Dendritic cell treated with granulocyte-macrophage colony-stimulating factor and Interleukin-4, amounts not matched to agents 40 ng/mL and 50 ng/mL, for 4 days (primary cell): ENCODE measurements around the gene ATP2A2.
"Not testable (repeated sequence)": the region's sequence is repeated elsewhere in the genome, so short reads cannot be mapped to it uniquely, and the experiment has no call there.

Experiments used
- H3K27ac Mint-ChIP-seq: one replicate; pipeline ENCODE4 v1.8.0; 2022; ENCODE audit warnings: mild to moderate bottlenecking, mixed read lengths
- H3K27me3 Mint-ChIP-seq: one replicate; pipeline ENCODE4 v1.8.0; 2022; ENCODE audit warnings: mild to moderate bottlenecking, mixed read lengths
- H3K36me3 Mint-ChIP-seq: one replicate; pipeline ENCODE4 v1.8.0; 2022; ENCODE audit warnings: low read depth, mixed read lengths
- H3K4me1 Mint-ChIP-seq: one replicate; pipeline ENCODE4 v1.8.0; 2022; ENCODE audit warnings: low read depth, mixed read lengths
- H3K4me3 Mint-ChIP-seq: one replicate; pipeline ENCODE4 v1.8.0; 2022; ENCODE audit warnings: mild to moderate bottlenecking, moderate library complexity, mixed read lengths
- H3K9me3 Mint-ChIP-seq: one replicate; pipeline ENCODE4 v1.8.0; 2022; ENCODE audit warnings: mixed read lengths
- intact Hi-C: fragments of 100-400 bp; cut with micrococcal nuclease; formaldehyde crosslinking; loops from one replicate; pipeline ENCODE4 v1.15.0; 2022

ATP2A2 gene

DNA sequence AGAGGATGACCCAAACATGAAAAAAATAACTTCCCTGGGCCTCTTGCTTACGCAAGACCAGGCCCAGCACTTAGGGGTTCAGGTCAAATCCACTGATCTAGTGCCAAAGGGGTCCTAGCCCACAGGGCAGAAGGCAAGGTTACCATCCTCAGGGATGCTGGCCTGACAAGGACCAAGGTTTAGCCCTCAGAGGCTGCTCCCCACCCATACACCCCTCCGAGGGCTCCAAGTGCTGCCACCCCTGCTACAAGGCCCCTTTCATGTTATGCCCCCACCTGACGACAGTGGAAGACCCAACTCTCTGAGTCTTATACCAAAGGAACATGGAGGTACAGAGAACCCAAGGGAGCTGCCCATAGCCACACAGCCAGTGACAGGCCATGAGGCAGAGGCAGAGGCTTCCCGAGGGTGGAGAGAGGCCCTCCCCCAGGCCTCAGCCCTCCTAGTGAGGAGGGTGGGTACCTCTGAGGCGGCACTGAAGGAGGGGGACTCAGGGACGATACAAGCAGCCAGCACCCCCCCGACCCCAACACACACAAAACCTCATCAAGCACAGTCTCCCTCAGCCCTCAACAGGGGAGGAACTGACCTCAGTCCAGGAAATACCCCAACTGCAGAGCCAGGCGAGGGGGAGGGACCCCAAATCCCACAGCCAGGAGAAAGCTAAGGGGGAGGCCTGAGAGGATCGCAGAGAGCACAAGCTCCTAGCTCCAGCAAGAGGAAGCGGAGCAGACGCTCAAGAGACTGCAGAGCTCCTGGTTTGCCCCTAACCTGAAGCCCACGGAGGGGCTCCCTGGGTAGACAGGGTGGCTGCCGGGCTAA lies 85.5 kb downstream of the ATP2A2 start:
- intact Hi-C loops, result no loop called here
- H3K4me3 Mint-ChIP-seq, result no peak overlapping the region
- H3K9me3 Mint-ChIP-seq, result no peaks in the 10 kb centered on the region
- no peaks in the 10 kb centered on the region for H3K27me3 Mint-ChIP-seq
- H3K36me3 Mint-ChIP-seq, result peaks cover 14% of the 10 kb centered on the region
- peaks cover 21% of the 10 kb centered on the region for H3K4me1 Mint-ChIP-seq
- peak overlapping the region; percentile 4 for H3K27ac Mint-ChIP-seq

GRCh38 chr12:110367181-110367864 lies 86.3 kb downstream of the ATP2A2 start:
- Mint-ChIP-seq H3K4me3 (no peak overlapping the region), H3K36me3 (peaks cover 22% of the 10 kb centered on the region), H3K27me3 (no peaks in the 10 kb centered on the region), H3K27ac (peak overlapping the region; percentile 4), H3K4me1 (peaks cover 21% of the 10 kb centered on the region), H3K9me3 (no peaks in the 10 kb centered on the region)
- intact Hi-C loops, result no loop called here

GRCh38 chr12:110369992-110370391 lies 88.9 kb downstream of the ATP2A2 start:
- H3K27me3 Mint-ChIP-seq, result no peaks in the 10 kb centered on the region
- H3K9me3 Mint-ChIP-seq, result no peaks in the 10 kb centered on the region
- peaks cover 21% of the 10 kb centered on the region for H3K4me1 Mint-ChIP-seq
- intact Hi-C loops, result no loop called here
- peaks cover 49% of the 10 kb centered on the region for H3K36me3 Mint-ChIP-seq
- no peak overlapping the region for H3K4me3 Mint-ChIP-seq
- no peak overlapping the region for H3K27ac Mint-ChIP-seq

DNA sequence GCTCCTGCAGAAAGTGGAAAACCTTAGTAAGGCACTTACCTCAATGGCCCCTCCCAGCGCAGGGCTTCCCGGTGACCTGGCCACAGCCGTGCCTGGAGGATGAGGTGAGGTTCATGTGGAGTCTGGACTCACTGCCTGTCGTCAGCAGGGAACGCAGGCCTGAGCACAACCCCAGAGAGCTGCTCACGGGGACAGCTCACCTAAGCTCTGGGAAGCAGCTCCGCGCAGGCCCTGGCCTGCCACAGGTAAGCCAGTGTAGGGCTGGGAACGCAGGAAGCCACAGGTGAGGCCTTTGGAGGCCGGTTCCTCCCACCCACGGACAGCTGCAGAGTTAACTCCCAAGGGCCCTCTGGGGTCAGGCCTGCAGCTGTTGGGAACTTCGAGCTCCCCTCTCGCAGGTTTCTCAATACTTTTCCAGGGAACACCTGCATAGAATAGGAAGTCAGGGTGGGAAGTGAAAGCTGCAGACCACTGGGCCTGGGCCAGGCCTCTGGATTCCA lies 89.7 kb downstream of the ATP2A2 start:
- Mint-ChIP-seq H3K36me3 (peaks cover 57% of the 10 kb centered on the region), H3K4me1 (peaks cover 13% of the 10 kb centered on the region), H3K4me3 (no peak overlapping the region), H3K27me3 (no peaks in the 10 kb centered on the region), H3K9me3 (no peaks in the 10 kb centered on the region), H3K27ac (no peak overlapping the region)
- intact Hi-C loops, result no loop called here

DNA sequence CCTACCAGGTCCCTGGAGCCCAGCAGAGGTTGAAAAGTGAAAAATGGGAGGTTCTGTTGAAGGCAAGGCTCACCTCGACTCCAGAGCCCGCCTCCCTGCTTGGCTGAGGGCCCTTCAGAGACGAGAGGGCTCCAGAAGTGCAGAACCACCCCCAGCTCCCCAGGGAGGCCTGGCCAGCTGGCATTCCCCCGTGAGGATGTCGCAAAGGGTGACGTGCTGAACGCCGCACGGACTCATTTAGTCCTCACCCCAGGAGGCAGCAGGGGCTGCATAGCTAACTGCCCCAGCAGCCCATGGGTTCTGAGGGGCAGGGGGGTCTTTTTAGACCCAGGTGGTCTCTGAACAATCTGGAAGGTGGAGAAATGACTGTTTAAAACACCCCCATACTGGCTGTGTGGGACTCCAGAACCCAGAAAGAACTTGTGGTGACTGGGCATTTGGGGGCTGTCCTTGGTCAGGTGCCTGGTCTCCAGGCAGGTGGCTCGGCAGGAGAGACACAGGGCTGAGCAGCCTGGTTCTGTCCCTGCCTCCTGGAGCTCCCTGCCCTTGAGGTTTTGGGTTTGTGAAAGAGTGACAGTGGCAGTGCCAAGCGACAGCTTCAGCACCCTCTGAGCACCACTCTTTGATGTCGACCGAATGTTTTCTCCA lies 90.5 kb downstream of the ATP2A2 start:
- intact Hi-C loops, result no loop called here
- Mint-ChIP-seq H3K27me3 (no peaks in the 10 kb centered on the region), H3K36me3 (peaks cover 64% of the 10 kb centered on the region), H3K9me3 (no peaks in the 10 kb centered on the region), H3K4me3 (no peak overlapping the region), H3K4me1 (peaks cover 5% of the 10 kb centered on the region), H3K27ac (no peak overlapping the region)

- Mint-ChIP-seq H3K36me3 (peaks cover 68% of the 10 kb centered on the region), H3K27ac (no peak overlapping the region), H3K4me1 (peaks cover under 1% of the 10 kb centered on the region), H3K9me3 (no peaks in the 10 kb centered on the region), H3K27me3 (no peaks in the 10 kb centered on the region), H3K4me3 (no peak overlapping the region)
- intact Hi-C loops, result no loop called here
These were observed 91.0 kb downstream of the ATP2A2 start for GRCh38 chr12:110372056-110372425.

DNA sequence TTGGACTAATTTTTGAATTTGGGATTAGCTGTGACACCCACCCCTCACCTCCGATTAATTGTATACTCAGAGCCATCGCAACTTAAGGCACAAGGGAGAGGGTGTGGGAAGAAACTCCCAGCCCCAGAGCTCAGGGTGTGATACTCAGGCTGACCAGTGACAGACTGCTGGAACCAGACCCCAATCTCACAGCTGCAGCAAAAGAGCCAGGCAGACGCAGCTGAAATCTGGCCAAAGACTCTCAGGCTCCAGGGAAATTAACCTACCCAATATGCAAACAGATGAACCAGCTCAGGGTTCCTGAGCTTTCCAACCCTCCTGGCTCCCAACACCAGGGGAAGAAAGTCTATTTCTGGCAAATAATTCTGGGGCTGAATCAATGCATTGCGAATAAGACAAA lies 92.0 kb downstream of the ATP2A2 start:
- peaks cover 76% of the 10 kb centered on the region for H3K36me3 Mint-ChIP-seq
- intact Hi-C loops, result no loop called here
- no peaks in the 10 kb centered on the region for H3K9me3 Mint-ChIP-seq
- H3K4me1 Mint-ChIP-seq, result no peaks in the 10 kb centered on the region
- H3K4me3 Mint-ChIP-seq, result no peak overlapping the region
- H3K27me3 Mint-ChIP-seq, result no peaks in the 10 kb centered on the region
- no peak overlapping the region for H3K27ac Mint-ChIP-seq

DNA sequence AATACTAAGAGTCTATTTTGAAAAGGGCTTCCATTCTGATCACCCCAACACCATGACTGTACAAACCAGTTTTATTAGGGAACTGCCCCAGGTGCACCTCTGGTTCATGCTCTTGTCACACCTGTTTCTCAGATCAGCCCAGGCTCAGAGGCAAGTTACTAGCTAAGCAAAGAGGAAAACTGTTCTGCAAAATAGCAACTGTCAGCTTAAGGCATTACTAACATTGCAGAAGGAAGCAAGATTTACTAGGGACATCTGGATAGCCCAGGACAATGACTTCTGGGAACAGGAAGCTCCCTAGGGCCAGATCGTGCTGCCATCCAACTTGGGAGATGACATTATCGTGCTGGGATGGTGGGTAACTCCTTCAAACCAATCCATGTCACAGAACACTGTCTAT lies 92.4 kb downstream of the ATP2A2 start:
- Mint-ChIP-seq H3K9me3 (no peaks in the 10 kb centered on the region), H3K27ac (no peak overlapping the region), H3K4me3 (no peak overlapping the region), H3K4me1 (peaks cover under 1% of the 10 kb centered on the region), H3K36me3 (peaks cover 80% of the 10 kb centered on the region), H3K27me3 (no peaks in the 10 kb centered on the region)
- intact Hi-C loops, result no loop called here

GRCh38 chr12:110373962-110374611 lies 93.0 kb downstream of the ATP2A2 start:
- H3K36me3 Mint-ChIP-seq, result peaks cover 86% of the 10 kb centered on the region
- H3K9me3 Mint-ChIP-seq, result no peaks in the 10 kb centered on the region
- intact Hi-C loops, result no loop called here
- peaks cover 8% of the 10 kb centered on the region for H3K4me1 Mint-ChIP-seq
- H3K4me3 Mint-ChIP-seq, result no peak overlapping the region
- H3K27me3 Mint-ChIP-seq, result no peaks in the 10 kb centered on the region
- no peak overlapping the region for H3K27ac Mint-ChIP-seq

DNA sequence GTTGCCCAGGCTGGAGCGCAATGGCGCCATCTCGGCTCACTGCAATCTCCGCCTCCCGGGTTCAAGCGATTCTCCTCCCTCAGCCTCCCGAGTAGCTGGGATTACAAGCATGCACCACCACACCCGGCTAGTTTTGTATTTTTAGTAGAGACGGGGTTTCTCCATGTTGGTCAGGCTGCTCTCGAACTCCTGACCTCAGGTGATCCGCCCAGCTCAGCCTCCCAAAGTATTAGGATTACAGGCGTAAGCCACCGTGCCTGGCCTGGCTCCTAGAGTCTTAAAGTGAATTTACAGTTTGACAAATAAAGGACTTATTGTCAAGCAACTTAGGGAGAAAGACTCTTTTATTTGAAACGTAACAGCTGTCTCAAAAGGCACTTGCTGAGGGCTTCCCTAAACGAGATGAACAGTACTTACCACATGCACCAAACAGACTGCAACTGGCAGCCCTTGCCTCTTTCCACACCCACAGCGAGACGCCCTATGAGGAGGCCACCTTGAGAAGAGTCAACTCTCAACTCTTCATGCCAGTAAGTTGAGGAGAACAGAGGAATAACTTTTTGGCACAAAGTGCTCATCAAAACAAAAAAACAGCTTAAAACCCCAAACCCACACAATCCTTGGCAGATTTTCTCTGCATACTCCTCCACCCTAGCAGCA lies 97.2 kb downstream of the ATP2A2 start:
- peaks cover 94% of the 10 kb centered on the region for H3K36me3 Mint-ChIP-seq
- H3K27me3 Mint-ChIP-seq, intact Hi-C loops, H3K4me3 Mint-ChIP-seq, H3K9me3 Mint-ChIP-seq: not testable (repeated sequence)
- peaks cover 12% of the 10 kb centered on the region for H3K4me1 Mint-ChIP-seq
- peak overlapping the region; percentile 71 for H3K27ac Mint-ChIP-seq

DNA sequence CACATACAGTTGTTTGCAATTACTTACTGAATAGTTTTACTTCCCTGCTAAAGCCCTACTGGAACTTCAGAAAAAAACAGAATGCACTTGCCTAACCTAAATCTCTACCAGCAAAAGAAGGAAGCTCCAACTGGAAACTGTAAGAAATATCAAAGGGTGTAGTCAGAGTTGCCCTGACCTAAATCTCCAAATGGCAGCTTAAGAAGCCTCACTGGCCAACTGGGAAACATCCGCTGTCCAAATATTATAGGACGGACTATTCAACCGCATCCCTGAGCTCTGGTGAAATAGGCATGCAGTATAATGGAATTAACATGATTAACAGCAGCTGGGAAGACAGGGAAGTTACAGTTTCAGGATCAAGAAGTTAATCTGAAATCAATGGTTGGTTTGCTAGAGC lies 98.2 kb downstream of the ATP2A2 start:
- H3K27me3 Mint-ChIP-seq, result no peaks in the 10 kb centered on the region
- H3K4me3 Mint-ChIP-seq, result no peak overlapping the region
- peak overlapping the region; percentile 71 for H3K27ac Mint-ChIP-seq
- peaks cover 12% of the 10 kb centered on the region for H3K4me1 Mint-ChIP-seq
- H3K36me3 Mint-ChIP-seq, result peaks cover 92% of the 10 kb centered on the region
- intact Hi-C loops, result no loop called here
- H3K9me3 Mint-ChIP-seq, result no peaks in the 10 kb centered on the region

DNA sequence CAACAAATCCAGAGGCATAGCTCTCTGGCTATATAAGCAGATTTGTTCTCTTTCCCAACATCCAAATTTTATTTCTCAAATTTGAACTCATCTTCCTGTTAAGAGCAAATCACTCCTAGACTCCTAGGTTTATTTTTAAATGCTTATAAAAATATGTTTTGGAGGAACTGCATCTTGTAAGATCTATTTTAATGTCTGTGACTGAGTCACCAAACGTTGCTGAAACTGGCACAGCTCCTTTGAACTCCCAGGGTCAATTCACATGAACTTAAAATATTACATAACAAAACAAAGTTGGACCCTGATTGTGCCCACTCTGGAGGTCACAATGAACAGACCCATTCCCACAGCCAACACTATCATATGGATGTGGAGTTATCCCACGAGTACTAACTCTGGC lies 98.6 kb downstream of the ATP2A2 start:
- intact Hi-C loops, result no loop called here
- H3K27ac Mint-ChIP-seq, result peak overlapping the region; percentile 71
- peaks cover 92% of the 10 kb centered on the region for H3K36me3 Mint-ChIP-seq
- H3K4me3 Mint-ChIP-seq, result no peak overlapping the region
- H3K27me3 Mint-ChIP-seq, result no peaks in the 10 kb centered on the region
- no peaks in the 10 kb centered on the region for H3K9me3 Mint-ChIP-seq
- peaks cover 12% of the 10 kb centered on the region for H3K4me1 Mint-ChIP-seq

GRCh38 chr12:110382683-110383082 lies 101.6 kb downstream of the ATP2A2 start:
- H3K27me3 Mint-ChIP-seq, result no peaks in the 10 kb centered on the region
- peaks cover 94% of the 10 kb centered on the region for H3K36me3 Mint-ChIP-seq

More at GRCh38 chr12:110382683-110383082, 101.6 kb downstream of the ATP2A2 start:
- intact Hi-C loops, result no loop called here
- H3K27ac Mint-ChIP-seq, result no peak overlapping the region
- peaks cover 12% of the 10 kb centered on the region for H3K4me1 Mint-ChIP-seq
- H3K4me3 Mint-ChIP-seq, result no peak overlapping the region
- H3K9me3 Mint-ChIP-seq, result no peaks in the 10 kb centered on the region
